Small intestine (tissue), 7 donors: ENCODE measurements around the gene HLTF. TPM values are rescaled to one million over a fixed set of nuclear protein-coding genes. Genes with fewer than 3 reads are reported as not detected.
A peak's percentile ranks its signal among the peaks of the same experiment; 100 is the strongest.

Experiments used
- DNase-seq, 2 donors: peaks; one replicate each; pipeline versions ENCODE4 v3.0.0 to v3.0.0-alpha.2; 2013
- FAIRE-seq: peaks from 2 replicates; lab custom pipeline; 2012; peaks lifted over from hg19 to GRCh38; lab: Jason Lieb, UNC
- H3K27ac ChIP-seq, 3 donors: one replicate each; pipeline ENCODE4 v1.5.1; 2013; ENCODE audit warnings: low read length in 2 of 3, mild to moderate bottlenecking in 2 of 3, control low read depth in 1 of 3, inconsistent platforms in 1 of 3, low read depth in 1 of 3, moderate library complexity in 1 of 3
- H3K27me3 ChIP-seq, 3 donors: one replicate each; pipeline ENCODE4 v1.6.1; 2013; ENCODE audit warnings: low read length in 3 of 3, inconsistent platforms in 1 of 3; ENCODE audit not compliant: control insufficient read depth in 3 of 3, insufficient read depth in 3 of 3
- H3K36me3 ChIP-seq, 3 donors: one replicate each; pipeline ENCODE4 v1.6.1; 2013; ENCODE audit warnings: low read length in 3 of 3, inconsistent platforms in 1 of 3, low read depth in 1 of 3, mild to moderate bottlenecking in 1 of 3, moderate library complexity in 1 of 3; ENCODE audit not compliant: control insufficient read depth in 3 of 3, insufficient read depth in 2 of 3
- H3K4me1 ChIP-seq, 3 donors: one replicate each; pipeline ENCODE4 v1.6.1; 2013; ENCODE audit warnings: low read length in 2 of 3, inconsistent platforms in 1 of 3, low read depth in 1 of 3, mild to moderate bottlenecking in 1 of 3, moderate library complexity in 1 of 3; ENCODE audit not compliant: control insufficient read depth in 3 of 3, insufficient read depth in 2 of 3
- H3K4me3 ChIP-seq, 3 donors: one replicate each; pipeline ENCODE4 v1.5.1; 2013; ENCODE audit warnings: low read length in 3 of 3, control low read depth in 1 of 3, inconsistent platforms in 1 of 3, low read depth in 1 of 3, mild to moderate bottlenecking in 1 of 3, moderate library complexity in 1 of 3
- H3K9me3 ChIP-seq, 2 donors: one replicate each; pipeline ENCODE4 v1.6.1; 2013; ENCODE audit warnings: low read depth in 1 of 2, low read length in 1 of 2; ENCODE audit not compliant: control insufficient read depth in 2 of 2, insufficient read depth in 1 of 2
- WGBS, 3 donors: extraction: QIAGEN DNeasy Blood & Tissue Kit; methylation state at CpG; one replicate each; pipeline ENCODE4 v1.1.7; 2013; 5-methylcytosine and 5-hydroxymethylcytosine counted together
- polyA plus RNA-seq, 4 donors: library from polyadenylated mRNA; stranded (reverse) in 3 of 4; unstranded in 1 of 4; fragments of 200-250 nt in 3 of 4; fragments of 120-200 nt in 1 of 4; gene quantifications; one replicate each; pipeline versions ENCODE4 v1.2.1 to v1.2.3, GENCODE V29; 2013
- donor health status: healthy with polysubstance abuse.
- donor health status: control.
- donor health status: control.
- donor health status: Bipolar disorder and iron deficiency.
- donor health status: healthy.

HLTF gene
- polyA plus RNA-seq, 4 donors, result 1.1 to 19.1 (median 4.3) TPM

- no peak overlapping the region for H3K27ac ChIP-seq
- peaks cover 0 to 5% of the 10 kb centered on the region in 2 donors for H3K9me3 ChIP-seq
- FAIRE-seq (no peak), DNase-seq (no peak)
- no peaks in the 10 kb centered on the region for H3K4me1 ChIP-seq
- H3K4me3 ChIP-seq, result no peak overlapping the region
- H3K27me3 ChIP-seq, result no peaks in the 10 kb centered on the region
- WGBS, 3 donors, result 65 to 74% (median 73%) methylated on average over 4 of the region's 4 CpGs
- peaks cover 0 to 32% (median 11%) of the 10 kb centered on the region in 3 donors for H3K36me3 ChIP-seq
Measured at GRCh38 chr3:149020839-149021252, 65.5 kb downstream of the HLTF start.

GRCh38 chr3:149020196-149020838 lies 66.0 kb downstream of the HLTF start:
- H3K27ac ChIP-seq, result no peak overlapping the region
- no peaks in the 10 kb centered on the region for H3K27me3 ChIP-seq
- DNase-seq (no peak), FAIRE-seq (no peak)
- H3K4me1 ChIP-seq, result no peaks in the 10 kb centered on the region
- peaks cover 0 to 36% (median 11%) of the 10 kb centered on the region in 3 donors for H3K36me3 ChIP-seq
- WGBS, 3 donors, result 67 to 71% (median 69%) methylated on average over 3 of the region's 3 CpGs
- no peak overlapping the region for H3K4me3 ChIP-seq
- peaks cover 0 to 4% of the 10 kb centered on the region in 2 donors for H3K9me3 ChIP-seq

- Histone ChIP-seq H3K4me1 (no peaks in the 10 kb centered on the region), H3K27ac (peak overlapping the region in 1 of 3 donors; percentile 17), H3K4me3 (no peak overlapping the region), H3K36me3 (peaks cover 0 to 33% (median 9%) of the 10 kb centered on the region in 3 donors), H3K9me3 (no peaks in the 10 kb centered on the region), H3K27me3 (no peaks in the 10 kb centered on the region)
- WGBS, 3 donors, result 93 to 97% (median 93%) methylated on average over 4 of the region's 4 CpGs
- FAIRE-seq, result no peak
- no peak for DNase-seq
Measured at GRCh38 chr3:149019580-149019979, 66.8 kb downstream of the HLTF start.

- DNase-seq (no peak), FAIRE-seq (no peak)
- Histone ChIP-seq H3K9me3 (no peaks in the 10 kb centered on the region), H3K36me3 (peaks cover 0 to 34% (median 6%) of the 10 kb centered on the region in 3 donors), H3K27me3 (no peaks in the 10 kb centered on the region), H3K4me3 (no peak overlapping the region), H3K4me1 (no peaks in the 10 kb centered on the region), H3K27ac (no peak overlapping the region)
- 59 to 89% (median 80%) methylated on average over 1 of the region's 1 CpG for WGBS, 3 donors
Measured at GRCh38 chr3:149018247-149018646, 68.1 kb downstream of the HLTF start.

- H3K36me3 ChIP-seq, result peaks cover 0 to 34% (median 6%) of the 10 kb centered on the region in 3 donors
- no peak for FAIRE-seq
Measured at GRCh38 chr3:149016669-149017541, 69.4 kb downstream of the HLTF start.

GRCh38 chr3:149016242-149016641 lies 70.1 kb downstream of the HLTF start:
- no peak overlapping the region for H3K4me3 ChIP-seq
- peaks cover 0 to 37% (median 11%) of the 10 kb centered on the region in 3 donors for H3K36me3 ChIP-seq
- no peaks in the 10 kb centered on the region for H3K27me3 ChIP-seq
- DNase-seq, result no peak
- no peak overlapping the region for H3K27ac ChIP-seq
- no peaks in the 10 kb centered on the region for H3K9me3 ChIP-seq
- no peaks in the 10 kb centered on the region for H3K4me1 ChIP-seq
- 91 to 98% (median 95%) methylated on average over 1 to 2 of the region's 2 CpGs for WGBS, 3 donors
- FAIRE-seq, result no peak

More at GRCh38 chr3:149016669-149017541, 69.4 kb downstream of the HLTF start:
- WGBS, 3 donors, result 78 to 90% (median 81%) methylated on average over 9 of the region's 9 CpGs
- no peak for DNase-seq
- Histone ChIP-seq H3K27me3 (no peaks in the 10 kb centered on the region), H3K4me3 (no peak overlapping the region), H3K4me1 (no peaks in the 10 kb centered on the region), H3K27ac (peak overlapping the region in 1 of 3 donors; percentile 51), H3K9me3 (no peaks in the 10 kb centered on the region)

GRCh38 chr3:149015393-149015792 lies 70.9 kb downstream of the HLTF start:
- Histone ChIP-seq H3K27me3 (no peaks in the 10 kb centered on the region), H3K4me1 (no peaks in the 10 kb centered on the region), H3K36me3 (peaks cover 0 to 39% (median 17%) of the 10 kb centered on the region in 3 donors), H3K27ac (no peak overlapping the region), H3K4me3 (no peak overlapping the region), H3K9me3 (no peaks in the 10 kb centered on the region)
- DNase-seq (no peak), FAIRE-seq (no peak)
- 81 to 93% (median 86%) methylated on average over 3 of the region's 3 CpGs for WGBS, 3 donors

- 97 to 98% (median 97%) methylated on average over 6 of the region's 6 CpGs for WGBS, 3 donors
- Histone ChIP-seq H3K27me3 (no peaks in the 10 kb centered on the region), H3K4me1 (peaks cover 0 to 3% (median 0%) of the 10 kb centered on the region in 3 donors), H3K9me3 (no peaks in the 10 kb centered on the region), H3K27ac (no peak overlapping the region), H3K36me3 (peaks cover 4 to 39% (median 16%) of the 10 kb centered on the region in 3 donors), H3K4me3 (no peak overlapping the region)
- no peak for FAIRE-seq
- no peak for DNase-seq
Measured at GRCh38 chr3:149013726-149014125, 72.6 kb downstream of the HLTF start.
